ENCODE measurements around the gene CDK5RAP1.

DNA sequence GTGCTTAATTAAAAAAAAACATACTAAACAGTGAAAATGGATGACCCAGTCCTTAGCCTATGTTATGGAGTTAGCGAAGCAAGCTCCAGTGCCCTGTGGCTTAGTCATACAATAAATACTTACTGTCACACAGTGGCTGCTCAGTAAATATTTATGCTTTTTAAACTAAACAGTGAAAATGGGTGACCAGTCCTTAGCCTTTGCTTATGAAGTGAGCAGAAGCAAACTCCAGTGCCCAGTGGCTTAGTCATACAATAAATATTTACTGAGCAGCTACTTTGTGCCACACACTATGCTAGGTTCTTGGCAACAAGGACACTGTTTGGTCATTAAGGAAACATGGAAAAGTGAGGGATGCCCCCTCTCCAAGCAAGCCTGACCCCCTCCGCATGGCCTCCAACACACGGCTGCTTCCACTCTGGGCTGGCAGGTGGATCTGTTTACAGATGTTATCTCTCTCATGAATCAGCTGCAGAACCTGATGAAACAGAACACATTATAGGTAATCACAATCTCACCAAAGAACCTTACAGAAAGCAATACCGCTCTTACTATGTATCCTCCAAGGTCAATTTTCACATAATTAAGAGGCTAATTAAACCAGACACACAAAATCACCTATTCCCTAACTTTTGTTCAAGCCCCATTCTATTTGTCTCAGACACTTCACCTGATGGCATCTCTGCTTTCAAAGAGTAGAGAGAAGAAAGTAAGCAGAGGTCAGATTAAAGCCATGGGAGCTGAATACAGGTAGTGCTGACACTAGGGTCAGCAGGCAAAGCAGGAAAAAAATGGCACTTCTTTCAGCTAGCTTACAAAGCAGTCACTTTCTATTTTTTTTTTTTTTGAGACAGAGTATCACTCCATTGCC lies 27.3 kb downstream of the CDK5RAP1 start:
- TF ChIP-seq MYC (IDR thresholded peaks at IDR 0.05; ENCODE audit: low read depth, low read length) (no peak), CTCF (IDR thresholded peaks at IDR 0.05; ENCODE audit: extremely low read depth in 1 of 2, insufficient read depth in 1 of 2, low read depth in 1 of 2, low read length in 2 of 2) (no peak), FOS (IDR thresholded peaks at IDR 0.05; ENCODE audit: borderline replicate concordance, insufficient read depth, low read length) (no peak), POLR2AphosphoS5 (IDR thresholded peaks at IDR 0.05; ENCODE audit: insufficient read depth, low read depth, low read length) (no peak), EZH2 (IDR thresholded peaks at IDR 0.05; ENCODE audit: borderline replicate concordance, low read depth, low read length, severe bottlenecking) (no peak), POLR2A (IDR thresholded peaks at IDR 0.05; ENCODE audit: low read depth, low read length) (no peak), GATA2 (IDR thresholded peaks at IDR 0.05; ENCODE audit: insufficient read depth, insufficient read length, low read depth, low read length) (no peak)

All from endothelial cell of umbilical vein (primary cell).